Left colon (tissue), 2 donors: ENCODE data around the gene AKAP9. TPM values are rescaled to one million over a fixed set of nuclear protein-coding genes. Genes with fewer than 3 reads are reported as not detected.
"Not testable (repeated sequence)": the region's sequence is repeated elsewhere in the genome, so short reads cannot be mapped to it uniquely, and the experiment has no call there.

Experiments used
- ATAC-seq: fragments of 200-7000 bp; cut with Tn5 transposase; one replicate; pipeline ENCODE4 v1.9.1; 2020; ENCODE audit warnings: mild to moderate bottlenecking, moderate library complexity
- DNase-seq, 2 donors: peaks; one replicate each; pipeline ENCODE4 v3.0.0-alpha.2; 2020
- intact Hi-C, 2 donors: fragments of 100-400 bp; cut with DNase I in 1 of 2; cut with micrococcal nuclease in 1 of 2; formaldehyde crosslinking; loops; one replicate each; pipeline versions ENCODE4 v1.11.2 to v1.14.0; 2022; cut with DNase I, micrococcal nuclease
- total RNA-seq, 2 donors: library from RNA; stranded (reverse); fragmentation: NEBNext Ultra II Directional; extraction: Animal tissue kit (Norgen Biotek cat#: 25700); gene quantifications; one replicate each; pipeline ENCODE4 v1.2.1, GENCODE V29; 2021
- donor health status: DM: no; HTN: no; CAD: no.
- donor health status: DM: yes; HTN: yes; CAD: no.

The AKAP9 gene
- total RNA-seq, 2 donors from 2014 or later, result 150 to 156 TPM

- intact Hi-C loops, ATAC-seq: not testable (repeated sequence)
Measured at GRCh38 chr7:92102862-92103261, 162.2 kb downstream of the AKAP9 start.

GRCh38 chr7:92108821-92109220 lies 168.2 kb downstream of the AKAP9 start:
- peak; percentile 10 for ATAC-seq
- intact Hi-C loops, result no loop called here
- no peak for DNase-seq

More at GRCh38 chr7:92102862-92103261, 162.2 kb downstream of the AKAP9 start:
- not testable (repeated sequence) for DNase-seq

GRCh38 chr7:92110857-92111256 lies 170.2 kb downstream of the AKAP9 start:
- no peak for DNase-seq
- intact Hi-C loops, result no loop called here
- no peak for ATAC-seq

- ATAC-seq, result peak; percentile 5
- intact Hi-C loops, result no loop called here
- DNase-seq, result no peak
Measured at GRCh38 chr7:92115821-92116220, 175.2 kb downstream of the AKAP9 start.

GRCh38 chr7:92116949-92117348 lies 176.3 kb downstream of the AKAP9 start:
- intact Hi-C loops, result no loop called here
- DNase-seq (no peak), ATAC-seq (no peak)

GRCh38 chr7:92119213-92119759 lies 178.6 kb downstream of the AKAP9 start:
- no peak for DNase-seq
- intact Hi-C loops, result no loop called here
- ATAC-seq, result peak; percentile 27

GRCh38 chr7:92121681-92122080 lies 181.0 kb downstream of the AKAP9 start:
- DNase-seq, result no peak
- intact Hi-C loops, result no loop called here
- no peak for ATAC-seq

- ATAC-seq (no peak), DNase-seq (no peak)
- intact Hi-C loops, result no loop called here
Measured at GRCh38 chr7:92131093-92131492, 190.4 kb downstream of the AKAP9 start.

GRCh38 chr7:92131764-92132330 lies 191.2 kb downstream of the AKAP9 start:
- no peak for ATAC-seq
- intact Hi-C loops, result no loop called here

GRCh38 chr7:92133133-92133736 lies 192.6 kb downstream of the AKAP9 start:
- ATAC-seq, result peak; percentile 2
- DNase-seq, result peak in 1 of 2 donors; percentile 28
- intact Hi-C loops, result no loop called here

More at GRCh38 chr7:92131764-92132330, 191.2 kb downstream of the AKAP9 start:
- DNase-seq, result no peak

- DNase-seq (peak; percentile 70 to 83), ATAC-seq (peak; percentile 51)
- intact Hi-C loops, result no loop called here
Measured at GRCh38 chr7:92133737-92134270, 193.1 kb downstream of the AKAP9 start.

GRCh38 chr7:92134271-92135051 lies 193.8 kb downstream of the AKAP9 start, which contains the start of gene CYP51A1:
Gene CYP51A1 (minus strand): TSS chr7:92134477. CDS start chr7:92134364, 113 bp downstream.
- intact Hi-C loops, result no loop called here
- peak; percentile 91 for ATAC-seq
- peak; percentile 94 to 96 for DNase-seq

- ATAC-seq, result peak; percentile 32
- peak in 1 of 2 donors; percentile 45 for DNase-seq
- intact Hi-C loops, result no loop called here
Measured at GRCh38 chr7:92135052-92135889, 194.6 kb downstream of the AKAP9 start.

- intact Hi-C loops, result no loop called here
- ATAC-seq (no peak), DNase-seq (no peak)
Measured at GRCh38 chr7:92137557-92137956, 196.9 kb downstream of the AKAP9 start.

GRCh38 chr7:92141161-92141560 lies 200.5 kb downstream of the AKAP9 start:
- DNase-seq, result no peak
- intact Hi-C loops, result no loop called here
- no peak for ATAC-seq

GRCh38 chr7:92142791-92143190 lies 202.1 kb downstream of the AKAP9 start:
- ATAC-seq, DNase-seq, intact Hi-C loops: not testable (repeated sequence)

- not testable (repeated sequence) for DNase-seq
Measured at GRCh38 chr7:92143192-92143880, 202.7 kb downstream of the AKAP9 start.

GRCh38 chr7:92149736-92150239 lies 209.1 kb downstream of the AKAP9 start:
- intact Hi-C loops, result no loop called here
- DNase-seq (no peak), ATAC-seq (no peak)

More at GRCh38 chr7:92143192-92143880, 202.7 kb downstream of the AKAP9 start:
- ATAC-seq, intact Hi-C loops: not testable (repeated sequence)
